Smooth muscle cell (in vitro differentiated cells): ENCODE results near the gene GRIA3. TPM values are rescaled to one million over a fixed set of nuclear protein-coding genes. Genes with fewer than 3 reads are reported as not detected.
"Not testable (repeated sequence)": the region's sequence is repeated elsewhere in the genome, so short reads cannot be mapped to it uniquely, and the experiment has no call there.

Experiments used
- DNase-seq: peaks from one replicate; lab custom pipeline; 2025; ENCODE audit not compliant: unreplicated experiment; lab: John Stamatoyannopoulos, UW
- H2AFZ ChIP-seq: fragments of 200-600 bp; sonication (generic); 2 replicates; pipeline ENCODE4 v1.6.0; 2016; ENCODE audit warnings: antibody characterized with exemption, low read depth, mild to moderate bottlenecking
- H3F3A ChIP-seq: fragments of 200-600 bp; sonication (generic); 2 replicates; pipeline ENCODE4 v1.6.0; 2017; ENCODE audit warnings: antibody characterized with exemption, low read depth
- H3K27ac ChIP-seq: fragments of 200-600 bp; sonication (generic); 2 replicates; pipeline ENCODE4 v1.5.1; 2016; ENCODE audit warnings: low read depth, mild to moderate bottlenecking
- H3K27me3 ChIP-seq: fragments of 200-600 bp; sonication (generic); 2 replicates; pipeline ENCODE4 v1.6.1; 2016; ENCODE audit warnings: low read depth, mild to moderate bottlenecking
- H3K36me3 ChIP-seq: fragments of 200-600 bp; sonication (generic); 2 replicates; pipeline ENCODE4 v1.5.1; 2016; ENCODE audit warnings: low read depth
- H3K4me1 ChIP-seq: fragments of 200-600 bp; sonication (generic); 2 replicates; pipeline ENCODE4 v1.5.1; 2016; ENCODE audit warnings: low read depth
- H3K4me2 ChIP-seq: fragments of 200-600 bp; sonication (generic); 2 replicates; pipeline ENCODE4 v1.6.0; 2016; ENCODE audit warnings: mild to moderate bottlenecking
- H3K4me3 ChIP-seq: fragments of 200-600 bp; sonication (generic); 2 replicates; pipeline ENCODE4 v1.5.1; 2016; ENCODE audit warnings: mild to moderate bottlenecking
- H3K79me2 ChIP-seq: fragments of 200-600 bp; sonication (generic); 2 replicates; pipeline ENCODE4 v1.6.0; 2016; ENCODE audit warnings: low read depth, mild to moderate bottlenecking
- H3K9ac ChIP-seq: fragments of 200-600 bp; sonication (generic); 2 replicates; pipeline ENCODE4 v1.6.0; 2016; ENCODE audit warnings: low read depth
- H3K9me3 ChIP-seq: fragments of 200-600 bp; sonication (generic); replicated peaks from 2 replicates; pipeline ENCODE4 v1.5.1; 2016; ENCODE audit warnings: low read depth
- H4K20me1 ChIP-seq: fragments of 200-600 bp; sonication (generic); 2 replicates; pipeline ENCODE4 v1.6.0; 2016; ENCODE audit warnings: low read depth
- CTCF ChIP-seq: fragments of 200-600 bp; sonication (generic); IDR thresholded peaks from 2 replicates; pipeline ENCODE4 v1.5.1; 2017; ENCODE audit warnings: borderline replicate concordance, mild to moderate bottlenecking, antibody characterized with exemption; ENCODE audit not compliant: insufficient read depth, poor library complexity, severe bottlenecking
- WGBS: methylation state at CpG from one replicate; pipeline ENCODE4 v1.1.7; 2016; ENCODE audit warnings: low lambda C conversion rate; 5-methylcytosine and 5-hydroxymethylcytosine counted together
- polyA plus RNA-seq: library from polyadenylated mRNA; unstranded; fragments of >200 nt; fragmentation: Nextera tagmentation; extraction: Ambion mirVana; gene quantifications from 2 replicates; pipeline ENCODE4 v1.2.1, GENCODE V29; 2016
- total RNA-seq: library from RNA; depleted of rRNA; stranded (reverse); fragments of >200 nt; gene quantifications from 2 replicates; pipeline ENCODE4 v1.2.3, GENCODE V29; 2014

Gene GRIA3
- total and polyA plus RNA-seq, 2 experiments from 2014 or later, result 7.2 to 12.7 TPM

DNA sequence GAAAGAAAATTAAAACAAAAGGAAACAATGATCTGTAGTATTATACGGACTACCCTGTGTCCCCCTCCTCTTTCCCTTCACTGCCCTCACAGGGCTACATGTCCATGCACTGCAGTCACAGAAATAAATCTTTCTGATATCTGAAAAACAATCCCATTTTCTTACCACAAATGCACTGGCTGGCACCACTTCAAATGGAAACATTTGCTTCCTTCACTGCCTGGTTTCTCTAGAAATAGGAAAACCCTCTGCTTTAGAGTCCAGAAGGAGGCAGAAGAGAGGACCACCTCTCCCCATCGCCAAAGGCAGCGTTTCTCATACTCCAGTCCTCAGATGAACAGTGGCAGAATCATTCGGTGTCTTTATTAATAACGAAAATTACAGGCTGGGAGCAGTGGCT, 98.2 kb downstream of the GRIA3 start:
- H3K9ac ChIP-seq, result no peak overlapping the region
- no peaks in the 10 kb centered on the region for H3K36me3 ChIP-seq
- no peak overlapping the region for H3K27ac ChIP-seq
- H3K9me3 ChIP-seq, result no peaks in the 10 kb centered on the region
- H3K4me1 ChIP-seq, result no peaks in the 10 kb centered on the region
- no peaks in the 10 kb centered on the region for H3K27me3 ChIP-seq
- H3K79me2 ChIP-seq, result no peaks in the 10 kb centered on the region
- H4K20me1 ChIP-seq, result no peaks in the 10 kb centered on the region
- no peaks in the 10 kb centered on the region for H3F3A ChIP-seq
- no peak for TF ChIP-seq CTCF
- no peak overlapping the region for H3K4me3 ChIP-seq
- H3K4me2 ChIP-seq, result no peak overlapping the region
- DNase-seq, result no peak
- 76% methylated on average over 5 of the region's 5 CpGs for WGBS
- no peak overlapping the region for H2AFZ ChIP-seq

DNA sequence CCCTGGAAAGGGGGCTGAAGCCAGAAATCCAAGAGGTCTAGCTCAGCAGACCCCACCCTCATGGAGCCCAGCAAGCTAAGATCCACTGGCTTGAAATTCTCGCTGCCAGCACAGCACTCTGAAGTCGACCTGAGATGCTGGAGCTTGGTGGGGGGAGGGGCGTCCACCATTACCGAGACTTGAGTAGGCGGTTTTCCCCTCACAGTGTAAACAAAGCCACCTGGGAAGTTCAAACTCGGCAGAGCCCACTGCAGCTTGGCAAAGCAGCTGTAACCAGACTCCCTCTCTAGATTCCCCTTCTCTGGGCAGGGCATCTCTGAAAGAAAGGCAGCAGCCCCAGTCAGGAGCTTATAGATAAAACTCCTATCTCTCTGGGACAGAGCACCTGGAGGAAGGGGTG, 99.3 kb downstream of the GRIA3 start:
- not testable (repeated sequence) for H3K4me3 ChIP-seq, H3K9me3 ChIP-seq, H3K36me3 ChIP-seq, H3K79me2 ChIP-seq, H3K27me3 ChIP-seq, H3K9ac ChIP-seq, DNase-seq, H3F3A ChIP-seq, H3K27ac ChIP-seq, H4K20me1 ChIP-seq, H3K4me1 ChIP-seq, H2AFZ ChIP-seq, H3K4me2 ChIP-seq
- 61% methylated on average over 6 of the region's 6 CpGs for WGBS

GRCh38 chrX:123291623-123292022, 107.5 kb downstream of the GRIA3 start:
- no peaks in the 10 kb centered on the region for H3K9me3 ChIP-seq
- H3K36me3 ChIP-seq, result no peaks in the 10 kb centered on the region
- no peak for DNase-seq
- WGBS, result 83% methylated on average over 3 of the region's 3 CpGs
- peaks cover 3% of the 10 kb centered on the region for H3K4me1 ChIP-seq
- no peak for TF ChIP-seq CTCF
- H3K4me3 ChIP-seq, result no peak overlapping the region
- no peaks in the 10 kb centered on the region for H4K20me1 ChIP-seq
- H3K79me2 ChIP-seq, result no peaks in the 10 kb centered on the region
- H3K27ac ChIP-seq, result no peak overlapping the region
- H3K9ac ChIP-seq, result no peak overlapping the region
- no peaks in the 10 kb centered on the region for H3K27me3 ChIP-seq
- no peak overlapping the region for H2AFZ ChIP-seq
- no peaks in the 10 kb centered on the region for H3F3A ChIP-seq
- no peak overlapping the region for H3K4me2 ChIP-seq

- H3K79me2 ChIP-seq, result no peaks in the 10 kb centered on the region
- no peaks in the 10 kb centered on the region for H4K20me1 ChIP-seq
- H3K27ac ChIP-seq, result no peak overlapping the region
- DNase-seq, result no peak
- no peaks in the 10 kb centered on the region for H3K27me3 ChIP-seq
- H3K9me3 ChIP-seq, result no peaks in the 10 kb centered on the region
- no peak overlapping the region for H3K4me3 ChIP-seq
- no peak overlapping the region for H3K4me2 ChIP-seq
- 67% methylated on average over 1 of the region's 1 CpG for WGBS
- H2AFZ ChIP-seq, result no peak overlapping the region
- no peak overlapping the region for H3K9ac ChIP-seq
- TF ChIP-seq CTCF, result no peak
- no peaks in the 10 kb centered on the region for H3F3A ChIP-seq
- H3K36me3 ChIP-seq, result no peaks in the 10 kb centered on the region
- H3K4me1 ChIP-seq, result no peaks in the 10 kb centered on the region
Measured at GRCh38 chrX:123298026-123298425, 113.9 kb downstream of the GRIA3 start.
